ENCODE data around the gene SDHD. TPM values are rescaled to one million over a fixed set of nuclear protein-coding genes. Genes with fewer than 3 reads are reported as not detected.
"Not testable (repeated sequence)": the region's sequence is repeated elsewhere in the genome, so short reads cannot be mapped to it uniquely, and the experiment has no call there.

Gene SDHD
- 100 to 1,000 TPM in 2 of 3 donors, 10 to 100 TPM in 1; 62.5 to 170 (median 133) TPM for polyA plus RNA-seq

DNA sequence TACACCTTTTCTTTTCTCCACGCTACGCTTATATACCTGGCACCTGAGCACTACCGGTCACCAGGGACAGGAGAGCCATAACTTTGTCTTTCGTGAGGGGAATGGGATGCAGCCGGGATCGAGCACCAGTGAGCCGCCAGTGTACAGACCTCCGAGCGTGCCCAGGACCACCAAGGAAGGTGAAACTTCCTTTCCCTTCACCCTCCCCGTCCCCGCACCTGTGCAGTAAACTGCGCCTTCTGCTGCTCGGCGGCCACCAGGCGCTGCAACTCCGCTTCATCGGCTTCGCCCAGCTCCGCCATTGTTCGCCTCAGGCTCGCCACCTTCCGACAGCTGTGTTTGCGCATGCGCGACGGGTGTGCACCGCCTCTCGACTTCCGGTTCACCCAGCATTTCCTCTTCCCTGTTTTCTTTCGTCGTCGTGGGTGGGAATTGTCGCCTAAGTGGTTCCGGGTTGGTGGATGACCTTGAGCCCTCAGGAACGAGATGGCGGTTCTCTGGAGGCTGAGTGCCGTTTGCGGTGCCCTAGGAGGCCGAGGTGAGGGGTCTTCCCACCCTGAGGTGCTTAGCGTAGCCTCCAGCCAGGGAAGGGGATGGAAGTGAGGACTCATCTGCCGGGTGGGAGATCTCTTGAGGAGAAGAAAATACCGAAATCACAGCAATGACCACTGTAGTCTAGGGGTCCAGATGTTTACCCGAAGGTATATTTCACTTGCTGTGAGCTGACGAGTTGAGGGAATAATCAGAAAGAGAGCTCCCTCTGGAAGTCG is at the start of gene SDHD, which contains the start of gene TIMM8B:
SDHD (plus strand) TSS at position 452 of the 770 bp plus-strand sequence; CDS start at position 487, 35 bp downstream.
TIMM8B (minus strand) TSS at position 335 of the 770 bp plus-strand sequence; CDS start at position 302, 33 bp downstream.
- 0 to 1% (median 0%) methylated on average over 45 of the region's 45 CpGs for WGBS, 3 donors
- no peak within 1 kb of the TSS for H3K27ac ChIP-seq (ENCODE audit: low read depth, low read length)

DNA sequence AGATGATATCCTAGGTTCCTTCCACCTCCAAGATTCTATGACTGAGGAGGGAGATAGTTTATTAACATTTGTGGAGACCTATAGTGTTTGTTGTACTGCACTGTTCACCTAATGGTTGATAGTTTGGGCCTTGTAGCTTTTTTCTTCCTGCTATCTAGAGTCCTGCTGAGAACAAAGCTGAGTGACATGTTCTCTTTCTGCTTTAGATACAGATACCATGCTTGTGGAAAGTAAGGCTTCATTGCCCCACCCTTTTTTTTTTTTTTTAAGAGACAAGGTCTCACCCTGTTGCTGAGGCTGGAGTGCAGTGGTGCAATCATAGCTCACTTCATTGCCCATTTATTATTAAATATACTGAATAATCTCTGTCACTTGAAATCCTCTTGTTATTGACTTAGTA is 49.1 kb upstream of the SDHD start:
- H3K27ac ChIP-seq (ENCODE audit: low read depth, low read length): no peak overlapping the region

DNA sequence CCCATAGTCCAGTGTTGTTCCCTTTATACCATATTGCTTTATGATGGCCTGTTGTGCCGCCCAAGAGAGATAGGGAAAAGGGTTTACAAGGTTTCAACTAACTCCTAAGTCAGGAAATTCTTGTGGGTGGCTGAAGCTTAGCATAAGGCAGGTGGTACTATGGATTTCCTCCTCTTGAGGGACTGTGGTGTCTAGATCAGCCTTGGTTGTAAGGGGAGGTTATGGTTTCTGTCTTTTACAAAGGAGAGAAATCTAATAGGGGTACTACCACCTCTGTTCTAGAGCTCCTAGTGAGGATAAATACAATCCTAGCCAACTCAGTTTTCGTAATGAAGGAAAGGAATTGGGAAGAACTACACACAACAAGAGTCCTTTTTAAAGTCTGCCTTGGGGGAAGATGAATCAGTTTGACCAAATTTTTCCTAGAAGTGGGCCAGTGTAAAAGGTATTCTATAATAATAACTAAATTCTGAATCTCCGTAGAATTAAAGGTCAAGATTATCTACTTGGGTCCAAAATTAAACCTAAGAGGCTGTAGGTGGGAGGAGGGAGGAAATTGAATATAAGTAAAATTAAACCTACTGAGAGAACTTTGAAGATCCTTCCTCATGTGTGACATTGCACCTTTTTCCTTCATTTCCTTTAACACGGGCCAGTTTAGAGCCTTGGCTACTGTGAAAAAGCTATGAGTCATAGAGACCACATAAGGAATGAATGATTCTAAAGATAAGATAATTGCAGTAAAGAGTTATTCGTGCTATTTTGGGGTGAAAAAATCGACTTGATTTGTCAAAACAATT is 44.3 kb upstream of the SDHD start:
- 56 to 70% (median 61%) methylated on average over 6 of the region's 6 CpGs for WGBS, 3 donors
- no peak overlapping the region for H3K27ac ChIP-seq (ENCODE audit: low read depth, low read length)

DNA sequence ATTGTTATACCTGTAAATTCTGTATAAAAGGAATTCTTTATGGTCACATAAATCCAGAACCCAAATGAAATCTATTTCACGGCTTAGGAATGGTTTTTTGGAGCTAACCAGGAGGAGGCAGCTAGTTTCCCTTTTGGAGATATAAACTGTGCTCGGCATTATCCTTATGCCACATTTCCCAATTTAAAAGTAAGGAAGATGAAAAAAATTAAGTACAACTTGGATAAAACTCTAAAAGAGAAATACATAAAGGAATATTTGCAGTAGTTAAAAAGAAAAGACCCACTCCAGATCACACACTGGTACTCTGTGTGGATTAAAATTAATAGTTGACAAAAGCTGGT is 43.7 kb upstream of the SDHD start:
- H3K27ac ChIP-seq (ENCODE audit: low read depth, low read length): no peak overlapping the region
- whole genome bisulfite sequencing, 3 donors: 94 to 97% (median 96%) methylated on average over 2 of the region's 2 CpGs

DNA sequence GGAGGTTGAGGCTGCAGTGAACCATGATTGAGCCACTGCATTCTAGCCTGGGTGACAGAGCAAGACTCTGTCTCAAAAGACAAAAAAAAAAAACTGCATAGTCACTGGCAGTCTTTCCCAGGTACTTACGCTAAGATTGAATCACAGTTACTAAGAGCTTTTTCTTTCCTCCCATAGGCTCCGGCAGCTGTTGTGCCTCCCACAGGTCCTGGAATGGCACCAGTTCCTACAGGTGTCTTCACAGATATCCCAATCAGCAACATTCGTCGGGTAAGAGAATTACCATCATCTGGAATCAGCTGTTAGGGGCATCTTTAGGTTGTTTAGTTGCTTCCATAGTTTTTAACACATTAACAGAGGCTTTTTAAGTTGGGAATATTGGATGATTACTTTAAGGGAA is 41.7 kb upstream of the SDHD start:
- 48 to 98% (median 97%) methylated on average over 4 of the region's 4 CpGs for WGBS, 3 donors
- H3K27ac ChIP-seq (ENCODE audit: low read depth, low read length): no peak overlapping the region

DNA sequence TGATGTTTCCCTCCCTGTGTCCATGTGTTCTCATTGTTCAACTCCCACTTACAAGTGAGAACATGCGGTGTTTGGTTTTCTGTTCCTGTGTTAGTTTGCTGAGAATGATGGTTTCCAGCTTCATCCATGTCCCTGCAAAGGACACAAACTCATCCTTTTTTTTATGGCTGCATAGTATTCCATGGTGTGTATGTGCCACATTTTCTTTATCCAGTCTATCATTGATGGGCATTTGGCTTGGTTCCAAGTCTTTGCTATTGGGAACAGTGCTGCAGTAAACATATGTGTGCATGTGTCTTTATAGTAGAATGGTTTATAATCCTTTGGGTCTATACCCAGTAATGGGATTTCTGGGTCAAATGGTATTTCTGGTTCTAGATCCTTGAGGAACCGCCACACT is 40.0 kb upstream of the SDHD start:
- not testable (repeated sequence) for H3K27ac ChIP-seq (ENCODE audit: low read depth, low read length)
- WGBS, 3 donors: 99 to 100% (median 100%) methylated on average over 2 of the region's 2 CpGs

DNA sequence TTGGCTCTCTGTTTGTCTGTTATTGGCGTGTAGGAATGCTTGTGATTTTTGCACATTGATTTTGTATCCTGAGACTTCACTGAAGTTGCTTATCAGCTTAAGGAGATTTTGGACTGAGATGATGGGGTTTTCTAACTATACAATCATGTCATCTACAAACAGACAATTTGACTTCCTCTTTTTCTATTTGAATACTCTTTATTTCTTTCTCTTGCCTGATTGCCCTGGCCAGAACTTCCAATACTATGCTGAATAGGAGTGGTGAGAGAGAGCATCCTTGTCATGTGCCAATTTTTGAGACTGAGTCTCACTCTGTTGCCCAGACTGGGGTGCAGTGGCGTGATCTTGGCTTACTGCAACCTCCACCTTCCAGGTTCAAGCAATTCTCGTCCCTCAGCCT is 38.4 kb upstream of the SDHD start:
- 88 to 95% (median 95%) methylated on average over 3 of the region's 3 CpGs for WGBS, 3 donors
- H3K27ac ChIP-seq (ENCODE audit: low read depth, low read length): not testable (repeated sequence)

DNA sequence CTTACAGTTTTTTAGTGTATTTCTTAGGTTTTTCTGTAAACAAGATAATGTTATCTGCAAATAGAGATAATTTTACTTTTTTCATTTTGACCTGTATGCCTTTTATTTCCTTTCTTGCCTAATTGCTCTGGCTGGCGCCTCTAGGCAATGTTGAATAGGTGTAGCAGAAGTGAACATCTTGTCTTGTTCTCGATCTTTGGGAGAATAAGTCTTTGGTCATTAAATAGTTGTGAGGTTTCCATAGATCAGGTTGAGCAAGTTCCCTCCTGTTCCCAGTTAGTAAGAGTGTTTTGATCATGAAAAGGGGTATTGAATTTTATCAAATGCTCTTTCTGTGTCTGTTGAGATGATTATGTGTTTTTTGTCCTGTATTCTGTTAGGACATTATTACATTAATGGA is 36.9 kb upstream of the SDHD start:
- no peak overlapping the region for H3K27ac ChIP-seq (ENCODE audit: low read depth, low read length)
- 48 to 49% (median 48%) methylated on average over 2 of the region's 2 CpGs for WGBS, 3 donors

DNA sequence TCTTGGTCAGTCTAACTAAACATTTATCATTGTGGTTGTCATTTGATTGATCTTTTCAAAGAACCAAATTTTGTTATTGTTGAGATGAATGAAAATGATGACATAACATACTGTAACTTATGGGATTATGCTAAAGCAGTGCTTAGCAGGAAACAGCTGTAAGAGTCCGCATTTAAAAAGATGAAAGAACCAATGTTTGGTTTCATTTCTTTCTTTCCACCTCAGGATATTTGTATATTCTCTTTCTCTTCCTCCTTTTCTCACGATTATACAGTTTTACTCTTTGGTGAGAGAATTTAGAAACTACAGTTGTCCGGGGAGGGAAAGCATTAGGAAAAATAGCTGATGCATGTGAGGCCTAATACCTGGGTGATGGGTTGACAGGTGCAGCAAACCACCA is 36.0 kb upstream of the SDHD start:
- 84 to 86% (median 86%) methylated on average over 3 of the region's 3 CpGs for WGBS, 3 donors
- no peak overlapping the region for H3K27ac ChIP-seq (ENCODE audit: low read depth, low read length)

DNA sequence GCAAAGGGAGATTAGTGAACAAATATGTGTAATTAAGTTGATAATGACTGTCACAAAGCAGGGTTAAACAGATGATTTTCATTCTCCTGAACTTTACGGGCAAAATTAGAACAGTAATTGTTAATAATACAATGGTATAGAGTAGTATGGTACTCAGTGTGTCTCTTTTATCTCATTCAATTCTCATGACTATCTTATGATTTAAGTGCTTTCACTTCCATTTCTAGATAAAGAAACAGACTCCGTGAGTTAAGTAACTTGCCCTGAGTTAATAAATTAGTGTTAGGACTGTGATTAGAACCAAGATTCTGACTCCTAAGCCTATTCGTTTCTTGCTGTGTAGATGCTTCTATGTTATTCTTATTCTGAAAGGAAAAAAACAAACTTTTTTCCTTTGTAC is 34.9 kb upstream of the SDHD start:
- H3K27ac ChIP-seq (ENCODE audit: low read depth, low read length): no peak overlapping the region
- WGBS, 3 donors: 89 to 92% (median 91%) methylated on average over 3 of the region's 3 CpGs

DNA sequence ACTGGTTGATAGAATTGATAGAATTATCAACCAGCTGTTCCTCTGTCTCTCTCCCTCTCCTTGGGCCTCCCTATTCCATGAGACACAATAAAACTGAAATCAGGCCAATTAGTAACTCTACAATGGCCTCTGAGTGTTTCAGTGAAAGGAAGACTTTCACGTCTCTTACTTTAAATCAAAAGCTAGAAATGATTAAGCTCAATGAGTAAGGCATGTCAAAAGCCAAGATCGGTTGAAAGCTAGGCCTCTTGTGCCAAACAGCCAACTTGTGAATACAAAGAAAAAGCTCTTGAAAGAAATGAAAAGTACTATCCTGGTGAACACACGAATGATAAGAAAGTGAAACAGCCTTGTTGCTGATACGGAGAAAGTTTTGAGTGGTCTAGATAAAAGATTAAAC is 29.5 kb upstream of the SDHD start:
- 69 to 91% (median 90%) methylated on average over 4 of the region's 4 CpGs for WGBS, 3 donors
- no peak overlapping the region for H3K27ac ChIP-seq (ENCODE audit: low read depth, low read length)

DNA sequence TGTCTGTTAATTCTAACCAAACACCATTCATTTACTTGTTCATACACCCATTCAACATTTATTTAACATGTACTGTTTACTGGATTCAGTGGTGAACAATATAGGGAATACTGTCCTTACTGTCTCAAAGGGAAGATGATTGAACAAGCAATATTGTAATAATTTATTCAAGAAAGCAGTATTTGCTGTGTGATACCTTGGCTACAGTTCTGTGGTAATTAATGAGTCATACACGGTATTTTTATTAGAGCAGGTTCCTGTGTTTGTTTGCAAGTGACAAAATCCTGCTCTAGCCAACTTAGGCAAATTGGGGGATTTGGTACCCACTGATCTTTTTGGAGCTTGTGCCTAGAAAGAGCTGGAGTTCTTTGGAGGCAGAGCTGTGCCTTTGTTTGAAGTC is 28.6 kb upstream of the SDHD start:
- 41 to 63% (median 53%) methylated on average over 1 of the region's 1 CpG for WGBS, 3 donors
- H3K27ac ChIP-seq (ENCODE audit: low read depth, low read length): no peak overlapping the region

DNA sequence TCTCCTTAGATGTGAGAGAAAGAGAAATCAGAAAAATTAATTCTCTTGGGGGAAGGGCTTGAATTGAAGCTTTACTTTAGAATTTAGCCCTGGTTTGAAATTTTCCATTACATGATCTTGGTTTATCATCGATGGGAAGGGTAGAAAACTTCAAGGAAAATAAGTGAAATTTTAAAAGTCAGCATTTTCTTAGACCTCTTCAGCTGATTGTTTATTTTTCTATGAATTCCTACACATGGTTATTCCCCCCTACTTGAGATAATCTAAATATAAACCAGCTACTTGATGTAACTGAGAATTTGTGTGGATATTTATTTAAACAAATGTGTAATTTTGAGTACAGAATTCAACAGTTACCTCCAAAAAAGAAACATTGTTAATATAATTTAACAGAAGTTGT is 23.8 kb upstream of the SDHD start:
- no peak overlapping the region for H3K27ac ChIP-seq (ENCODE audit: low read depth, low read length)
- 90 to 100% (median 94%) methylated on average over 1 of the region's 1 CpG for WGBS, 3 donors

DNA sequence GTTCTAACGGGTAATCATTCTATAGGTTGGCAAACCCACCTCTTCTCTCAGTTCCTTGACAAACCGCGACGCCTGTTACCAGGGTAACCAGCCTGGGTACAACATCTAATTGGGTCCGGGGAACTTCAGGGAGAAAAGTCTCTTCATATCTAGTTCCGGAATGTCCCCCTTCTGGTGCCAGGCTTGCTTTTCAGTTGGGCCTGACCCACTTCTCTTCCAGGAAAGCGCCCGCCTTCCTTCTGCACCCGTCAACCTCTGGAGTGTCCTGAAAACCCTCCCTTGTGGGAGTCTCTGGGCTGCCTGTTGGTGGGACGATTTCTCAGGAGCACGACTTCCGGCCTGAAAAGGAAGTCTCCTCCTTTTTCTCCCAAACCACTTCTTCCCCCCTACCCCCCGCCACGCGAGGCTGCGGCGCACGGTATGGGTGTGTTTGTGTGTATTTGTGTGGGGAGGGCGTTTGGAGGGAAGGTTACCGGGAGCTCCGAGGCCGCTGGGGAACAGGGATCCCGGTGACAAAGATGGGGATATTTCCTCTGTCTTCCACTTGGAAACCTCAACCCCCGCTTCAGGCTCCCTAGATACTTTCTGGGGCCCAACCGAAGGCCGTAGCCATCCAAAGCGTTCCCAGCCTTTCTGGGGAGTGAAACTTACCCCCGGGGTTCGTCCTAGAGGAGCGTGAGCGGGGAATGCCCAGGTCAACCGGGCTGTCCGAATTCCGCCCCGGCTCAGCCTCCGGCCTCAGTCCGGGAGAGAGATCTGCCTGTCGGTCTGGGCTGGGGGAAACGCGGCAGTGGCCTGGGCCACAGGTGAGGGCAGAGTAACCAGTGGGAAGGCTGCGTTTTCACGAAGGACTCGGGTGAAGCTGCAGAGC is 12.5 kb upstream of the SDHD start, which contains the start of the genes NKAPD1 and PIH1D2:
NKAPD1 (plus strand) TSS at position 359 of the 871 bp plus-strand sequence. CDS start 1,276 bp downstream, outside the sequence.
PIH1D2 (minus strand) TSS at position 77 of the 871 bp plus-strand sequence. CDS start 843 bp downstream, outside the sequence.
- WGBS, 3 donors: 0% methylated on average over 43 of the region's 43 CpGs
- no peak within 1 kb of the TSS for H3K27ac ChIP-seq (ENCODE audit: low read depth, low read length)

DNA sequence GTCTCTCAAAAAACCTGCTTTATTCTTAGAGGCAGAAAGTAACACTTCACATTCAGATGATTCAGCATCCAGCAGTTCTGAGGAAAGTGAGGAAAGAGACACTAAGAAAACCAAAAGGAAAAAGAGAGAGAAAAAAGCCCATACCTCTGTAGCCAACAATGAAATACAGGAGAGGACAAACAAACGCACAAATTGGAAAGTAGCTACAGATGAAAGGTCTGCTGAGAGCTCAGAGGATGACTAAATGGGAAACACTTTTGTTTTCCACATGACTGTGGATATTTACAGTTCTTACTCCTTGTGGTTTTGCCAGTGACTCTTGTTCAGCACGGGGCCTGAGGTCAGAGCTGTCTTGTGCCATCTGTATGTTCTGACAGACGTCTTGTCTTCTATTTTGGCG is 3.9 kb upstream of the SDHD start:
- 76 to 82% (median 78%) methylated on average over 4 of the region's 4 CpGs for WGBS, 3 donors
- H3K27ac ChIP-seq (ENCODE audit: low read depth, low read length): no peak overlapping the region

DNA sequence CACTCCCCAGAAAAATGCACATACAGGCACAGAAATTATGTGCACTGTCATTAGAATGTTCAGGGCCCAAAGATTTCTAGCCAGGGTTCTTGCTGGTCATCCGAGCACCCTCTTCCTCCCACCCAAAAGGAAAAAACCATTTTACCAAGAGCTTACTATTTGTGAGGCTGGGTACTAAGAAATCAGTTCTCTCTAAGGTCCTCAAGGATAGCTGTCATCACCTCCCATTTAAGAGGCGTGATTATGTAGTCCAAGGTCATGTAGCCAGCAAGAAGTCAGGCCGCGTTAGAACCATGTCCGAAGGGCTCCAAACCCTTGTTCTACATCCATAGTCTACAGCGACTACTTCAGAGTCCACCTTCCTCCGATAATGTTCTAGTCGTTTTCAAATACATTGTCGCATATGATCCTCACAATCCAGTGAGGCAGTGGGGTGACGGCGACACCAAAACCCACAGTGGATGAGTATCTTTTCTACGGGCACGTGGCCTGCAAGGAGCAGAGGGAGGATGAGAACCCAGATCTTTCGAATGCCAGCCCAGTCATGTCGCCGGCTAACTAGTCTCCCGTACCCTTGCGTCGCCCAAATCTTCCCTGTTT is 751 bp upstream of the SDHD start:
- WGBS, 3 donors: 4 to 5% (median 4%) methylated on average over 19 of the region's 19 CpGs
- no peak overlapping the region for H3K27ac ChIP-seq (ENCODE audit: low read depth, low read length)

DNA sequence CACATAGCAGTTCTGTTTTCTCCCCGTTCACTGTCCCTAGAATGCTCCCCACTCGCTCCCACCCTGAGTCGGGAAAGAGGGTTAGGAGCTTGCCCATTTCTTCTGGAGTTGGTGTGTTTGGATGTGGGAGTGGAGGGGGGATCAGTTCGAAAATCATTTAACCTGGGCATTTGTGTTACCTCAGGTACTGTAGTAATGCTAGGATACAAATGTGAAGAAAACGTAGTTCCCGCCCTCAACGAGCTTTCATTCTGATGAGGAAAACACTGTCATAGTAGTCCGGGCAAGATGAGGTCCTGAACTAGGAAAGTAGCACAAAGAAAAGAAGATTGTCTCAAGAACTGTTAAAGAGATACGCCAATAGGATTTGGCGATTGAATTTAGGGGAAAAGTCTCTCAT is 539 bp downstream of the SDHD start:
- H3K27ac ChIP-seq (ENCODE audit: low read depth, low read length): no peak overlapping the region
- WGBS, 3 donors: 15 to 19% (median 18%) methylated on average over 10 of the region's 10 CpGs

DNA sequence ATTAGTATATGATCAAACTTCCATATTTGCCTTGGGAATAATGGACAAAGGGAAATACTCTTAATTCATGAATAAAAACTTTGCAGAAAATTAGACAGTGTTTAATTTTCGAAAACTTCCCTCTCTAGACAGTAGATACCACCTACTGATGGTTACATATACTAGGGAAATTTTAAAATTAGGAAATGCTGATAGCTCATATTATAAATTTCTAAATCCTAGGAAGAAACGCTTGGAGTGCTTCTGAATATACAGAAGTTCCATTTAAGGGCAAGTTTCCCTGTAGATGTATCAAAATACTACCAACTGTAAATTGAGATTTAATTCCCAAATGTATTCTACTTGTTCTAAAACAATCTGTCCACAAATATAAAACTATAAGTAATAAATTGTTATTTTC is 8.6 kb downstream of the SDHD start:
- WGBS, 3 donors: 90 to 97% (median 91%) methylated on average over 2 of the region's 2 CpGs
- not testable (repeated sequence) for H3K27ac ChIP-seq (ENCODE audit: low read depth, low read length)

Data from adipose tissue (tissue), 3 donors.